ENCODE data around the gene BABAM2.

BABAM2 gene

GRCh38 chr2:28291811-28292440, 401.4 kb downstream of the BABAM2 start:
- in situ Hi-C loops (cut with HindIII; ENCODE audit: low sequenced_read_pairs), result no loop called here
- DNase-seq (ENCODE audit: low read depth), result no peak
- TF ChIP-seq, protein P1, sequence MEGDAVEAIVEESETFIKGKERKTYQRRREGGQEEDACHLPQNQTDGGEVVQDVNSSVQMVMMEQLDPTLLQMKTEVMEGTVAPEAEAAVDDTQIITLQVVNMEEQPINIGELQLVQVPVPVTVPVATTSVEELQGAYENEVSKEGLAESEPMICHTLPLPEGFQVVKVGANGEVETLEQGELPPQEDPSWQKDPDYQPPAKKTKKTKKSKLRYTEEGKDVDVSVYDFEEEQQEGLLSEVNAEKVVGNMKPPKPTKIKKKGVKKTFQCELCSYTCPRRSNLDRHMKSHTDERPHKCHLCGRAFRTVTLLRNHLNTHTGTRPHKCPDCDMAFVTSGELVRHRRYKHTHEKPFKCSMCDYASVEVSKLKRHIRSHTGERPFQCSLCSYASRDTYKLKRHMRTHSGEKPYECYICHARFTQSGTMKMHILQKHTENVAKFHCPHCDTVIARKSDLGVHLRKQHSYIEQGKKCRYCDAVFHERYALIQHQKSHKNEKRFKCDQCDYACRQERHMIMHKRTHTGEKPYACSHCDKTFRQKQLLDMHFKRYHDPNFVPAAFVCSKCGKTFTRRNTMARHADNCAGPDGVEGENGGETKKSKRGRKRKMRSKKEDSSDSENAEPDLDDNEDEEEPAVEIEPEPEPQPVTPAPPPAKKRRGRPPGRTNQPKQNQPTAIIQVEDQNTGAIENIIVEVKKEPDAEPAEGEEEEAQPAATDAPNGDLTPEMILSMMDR (IDR thresholded peaks at IDR 0.05; ENCODE audit: low read depth, low read length, missing control alignments), result no peak
- H3K4me3 ChIP-seq (ENCODE audit: low read depth, low read length), result no peak overlapping the region

GRCh38 chr2:28292491-28292890, 402.0 kb downstream of the BABAM2 start:
- no peak for DNase-seq (ENCODE audit: low read depth)
- TF ChIP-seq, protein P1 (IDR thresholded peaks at IDR 0.05; ENCODE audit: low read depth, low read length, missing control alignments), result no peak
- in situ Hi-C loops (cut with HindIII; ENCODE audit: low sequenced_read_pairs), result no loop called here
- H3K4me3 ChIP-seq (ENCODE audit: low read depth, low read length), result no peak overlapping the region

- no peak overlapping the region for H3K4me3 ChIP-seq (ENCODE audit: low read depth, low read length)
- in situ Hi-C loops (cut with HindIII; ENCODE audit: low sequenced_read_pairs), result no loop called here
- DNase-seq (ENCODE audit: low read depth), result no peak
- TF ChIP-seq, protein P1 (IDR thresholded peaks at IDR 0.05; ENCODE audit: low read depth, low read length, missing control alignments), result no peak
These were observed 402.9 kb downstream of the BABAM2 start for GRCh38 chr2:28293416-28293815.

DNA sequence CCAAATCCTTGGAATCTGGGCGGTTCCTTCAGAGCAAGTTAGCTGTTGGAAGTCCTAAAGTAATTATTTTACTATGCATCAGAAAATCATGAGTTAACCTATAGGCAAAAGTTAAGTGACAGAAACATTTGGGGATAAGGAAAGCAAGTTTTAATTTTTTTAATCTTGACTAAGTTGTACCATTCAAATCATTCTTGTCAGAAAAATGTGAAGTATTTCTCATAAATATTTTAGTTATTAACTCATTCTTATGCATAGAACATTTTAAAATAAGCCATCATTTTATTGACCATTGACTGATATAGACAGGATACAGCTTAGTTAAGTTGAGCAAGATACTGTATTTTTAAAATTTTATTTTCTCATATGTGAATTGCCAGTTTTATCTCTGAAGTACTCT, 403.9 kb downstream of the BABAM2 start:
- DNase-seq (ENCODE audit: low read depth), result no peak
- in situ Hi-C loops (cut with HindIII; ENCODE audit: low sequenced_read_pairs), result no loop called here
- H3K4me3 ChIP-seq (ENCODE audit: low read depth, low read length), result no peak overlapping the region
- TF ChIP-seq, protein P1 (IDR thresholded peaks at IDR 0.05; ENCODE audit: low read depth, low read length, missing control alignments), result no peak

DNA sequence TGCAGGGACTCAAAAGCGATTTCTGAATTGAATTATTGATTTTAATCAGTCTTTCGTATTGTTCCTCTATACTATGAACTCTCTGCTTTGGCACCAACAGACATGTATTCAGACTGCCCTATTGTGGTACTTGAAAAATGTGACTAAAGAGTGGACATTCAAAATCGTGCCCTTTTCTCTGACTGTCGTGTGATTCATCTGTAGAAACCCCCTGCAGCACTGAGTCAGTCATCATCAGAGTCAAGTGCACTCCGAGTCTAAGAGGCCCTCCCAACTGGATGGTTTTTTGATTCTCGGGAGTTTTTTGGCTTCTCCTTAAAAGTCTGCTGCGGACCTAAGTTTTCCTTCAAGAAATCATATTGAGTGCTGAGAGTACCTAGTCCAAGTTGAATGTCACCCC, 405.7 kb downstream of the BABAM2 start:
- TF ChIP-seq, protein P1 (IDR thresholded peaks at IDR 0.05; ENCODE audit: low read depth, low read length, missing control alignments), result no peak
- no peak for DNase-seq (ENCODE audit: low read depth)
- in situ Hi-C loops (cut with HindIII; ENCODE audit: low sequenced_read_pairs), result no loop called here

DNA sequence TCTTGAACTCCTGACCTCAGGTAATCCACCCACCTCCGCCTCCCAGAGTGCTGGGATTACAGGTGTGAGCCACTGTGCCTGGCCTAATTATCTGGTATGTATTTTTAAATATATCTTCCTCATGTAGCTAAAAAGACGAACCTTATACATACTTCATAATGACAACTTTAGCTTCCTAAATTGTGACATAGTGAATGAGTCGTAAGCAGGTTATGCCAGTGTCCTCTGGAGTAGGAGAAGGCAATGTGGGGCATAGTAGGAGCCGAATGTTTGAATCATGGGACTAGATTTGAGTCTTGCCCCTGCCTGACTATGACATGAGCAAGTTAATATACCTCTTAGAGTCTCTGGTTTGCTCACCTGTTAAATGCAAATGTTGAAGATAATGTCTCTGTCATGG, 406.4 kb downstream of the BABAM2 start:
- no peak for DNase-seq (ENCODE audit: low read depth)
- no peak overlapping the region for H3K4me3 ChIP-seq (ENCODE audit: low read depth, low read length)
- in situ Hi-C loops (cut with HindIII; ENCODE audit: low sequenced_read_pairs), result no loop called here
- TF ChIP-seq, protein P1 (IDR thresholded peaks at IDR 0.05; ENCODE audit: low read depth, low read length, missing control alignments), result no peak

More for the DNA sequence above, 405.7 kb downstream of the BABAM2 start:
- no peak overlapping the region for H3K4me3 ChIP-seq (ENCODE audit: low read depth, low read length)

Data from astrocyte of the cerebellum (primary cell).